ENCODE results near the gene GSDMA.

DNA sequence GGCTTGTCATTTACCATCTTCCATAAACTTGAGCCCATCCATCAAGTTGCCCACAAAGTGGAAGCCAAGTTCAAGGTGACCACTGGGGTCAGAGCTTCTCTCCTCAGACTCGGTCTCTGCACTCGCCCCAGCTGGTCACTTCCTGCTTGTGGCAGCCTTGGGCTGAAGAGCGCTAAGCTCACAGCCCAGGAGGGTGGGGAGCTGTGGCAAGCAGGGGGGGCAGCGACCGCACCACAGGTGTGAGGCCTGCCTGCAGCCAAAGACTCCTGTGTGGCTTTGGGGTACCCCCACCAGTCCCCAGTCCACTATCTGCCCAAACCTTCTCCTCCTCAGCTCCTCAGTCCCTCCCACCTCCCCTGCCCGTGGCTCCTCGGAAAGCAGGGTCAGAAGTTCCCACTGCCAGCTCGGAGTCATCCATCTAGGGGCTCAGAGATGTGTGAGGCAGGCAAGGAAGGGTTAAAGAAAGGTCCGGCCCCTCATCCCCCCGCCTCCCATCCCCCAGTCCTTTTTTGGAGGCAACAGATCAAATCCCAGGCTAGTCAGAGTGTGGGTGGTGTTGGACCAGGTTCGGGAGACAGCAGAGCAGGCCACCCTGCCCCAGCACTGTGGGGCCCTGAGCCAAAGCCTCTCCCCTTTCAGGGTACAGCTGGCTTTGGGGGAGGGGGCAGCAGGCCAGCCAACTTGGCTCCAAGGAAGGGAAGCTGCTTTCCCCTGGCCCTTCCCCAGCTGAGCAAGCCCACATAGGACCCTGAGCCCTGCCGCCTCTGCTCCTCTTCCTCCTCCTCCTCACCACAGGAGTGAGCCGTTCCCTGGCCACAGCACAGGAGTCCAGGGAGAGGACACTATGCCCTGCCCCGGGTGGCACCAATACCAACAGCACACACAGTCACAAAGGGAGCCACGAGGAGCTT lies 55.7 kb downstream of the GSDMA start:
- TF ChIP-seq, protein P1, sequence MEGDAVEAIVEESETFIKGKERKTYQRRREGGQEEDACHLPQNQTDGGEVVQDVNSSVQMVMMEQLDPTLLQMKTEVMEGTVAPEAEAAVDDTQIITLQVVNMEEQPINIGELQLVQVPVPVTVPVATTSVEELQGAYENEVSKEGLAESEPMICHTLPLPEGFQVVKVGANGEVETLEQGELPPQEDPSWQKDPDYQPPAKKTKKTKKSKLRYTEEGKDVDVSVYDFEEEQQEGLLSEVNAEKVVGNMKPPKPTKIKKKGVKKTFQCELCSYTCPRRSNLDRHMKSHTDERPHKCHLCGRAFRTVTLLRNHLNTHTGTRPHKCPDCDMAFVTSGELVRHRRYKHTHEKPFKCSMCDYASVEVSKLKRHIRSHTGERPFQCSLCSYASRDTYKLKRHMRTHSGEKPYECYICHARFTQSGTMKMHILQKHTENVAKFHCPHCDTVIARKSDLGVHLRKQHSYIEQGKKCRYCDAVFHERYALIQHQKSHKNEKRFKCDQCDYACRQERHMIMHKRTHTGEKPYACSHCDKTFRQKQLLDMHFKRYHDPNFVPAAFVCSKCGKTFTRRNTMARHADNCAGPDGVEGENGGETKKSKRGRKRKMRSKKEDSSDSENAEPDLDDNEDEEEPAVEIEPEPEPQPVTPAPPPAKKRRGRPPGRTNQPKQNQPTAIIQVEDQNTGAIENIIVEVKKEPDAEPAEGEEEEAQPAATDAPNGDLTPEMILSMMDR (IDR thresholded peaks at IDR 0.05; ENCODE audit: low read depth, low read length, poor library complexity, severe bottlenecking), result no peak
- no peak for TF ChIP-seq EZH2phosphoT487 (IDR thresholded peaks at IDR 0.05; ENCODE audit: borderline replicate concordance, low read length)
